Measurements from ENCODE around the gene ENTPD5.

DNA sequence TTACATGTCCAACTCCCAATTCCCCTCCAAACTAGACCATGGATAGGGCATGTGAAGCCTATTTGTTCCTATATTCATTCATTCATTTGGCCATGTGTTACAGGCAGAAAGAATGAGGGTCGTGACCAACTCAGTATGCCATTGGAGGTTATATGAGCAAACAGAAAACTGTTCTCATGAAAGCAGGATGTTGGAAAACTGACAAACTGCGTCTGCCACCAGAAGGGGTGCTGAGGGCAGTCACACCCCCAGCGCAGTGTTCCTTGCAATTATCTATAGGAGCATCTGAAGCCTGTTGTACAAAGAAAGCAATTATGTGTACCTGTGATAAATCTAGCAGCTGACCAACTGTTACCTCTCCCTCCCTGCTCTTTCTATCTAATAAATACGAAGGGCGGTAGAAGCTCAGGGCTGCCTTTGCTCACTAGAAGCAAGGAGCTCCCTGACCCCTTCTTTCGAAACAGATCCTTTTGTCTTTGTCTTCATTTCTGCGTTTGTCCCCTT is 21.1 kb downstream of the ENTPD5 start:
- TF ChIP-seq, protein P1, sequence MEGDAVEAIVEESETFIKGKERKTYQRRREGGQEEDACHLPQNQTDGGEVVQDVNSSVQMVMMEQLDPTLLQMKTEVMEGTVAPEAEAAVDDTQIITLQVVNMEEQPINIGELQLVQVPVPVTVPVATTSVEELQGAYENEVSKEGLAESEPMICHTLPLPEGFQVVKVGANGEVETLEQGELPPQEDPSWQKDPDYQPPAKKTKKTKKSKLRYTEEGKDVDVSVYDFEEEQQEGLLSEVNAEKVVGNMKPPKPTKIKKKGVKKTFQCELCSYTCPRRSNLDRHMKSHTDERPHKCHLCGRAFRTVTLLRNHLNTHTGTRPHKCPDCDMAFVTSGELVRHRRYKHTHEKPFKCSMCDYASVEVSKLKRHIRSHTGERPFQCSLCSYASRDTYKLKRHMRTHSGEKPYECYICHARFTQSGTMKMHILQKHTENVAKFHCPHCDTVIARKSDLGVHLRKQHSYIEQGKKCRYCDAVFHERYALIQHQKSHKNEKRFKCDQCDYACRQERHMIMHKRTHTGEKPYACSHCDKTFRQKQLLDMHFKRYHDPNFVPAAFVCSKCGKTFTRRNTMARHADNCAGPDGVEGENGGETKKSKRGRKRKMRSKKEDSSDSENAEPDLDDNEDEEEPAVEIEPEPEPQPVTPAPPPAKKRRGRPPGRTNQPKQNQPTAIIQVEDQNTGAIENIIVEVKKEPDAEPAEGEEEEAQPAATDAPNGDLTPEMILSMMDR (IDR thresholded peaks at IDR 0.05), result no peak
- TF ChIP-seq EP300 (IDR thresholded peaks at IDR 0.05) (no peak), POLR2A (IDR thresholded peaks at IDR 0.05) (no peak)
